Liver (tissue), 9 donors: ENCODE measurements around the gene PPP1R9A. TPM values are rescaled to one million over a fixed set of nuclear protein-coding genes. Genes with fewer than 3 reads are reported as not detected.

Experiments
- DNase-seq: peaks from one replicate; pipeline ENCODE4 v3.0.0-alpha.2; 2017; ENCODE audit warnings: low spot score
- H3K27ac ChIP-seq, 2 donors: one replicate each; pipeline ENCODE4 v1.7.0; 2013; ENCODE audit warnings: inconsistent platforms in 2 of 2, low read length in 2 of 2, control low read depth in 1 of 2, low read depth in 1 of 2, mild to moderate bottlenecking in 1 of 2
- H3K27me3 ChIP-seq, 4 donors: one replicate each; pipeline versions ENCODE4 v1.6.1 to v1.7.0; 2013; ENCODE audit warnings: low read length in 3 of 4, inconsistent platforms in 1 of 4, mild to moderate bottlenecking in 1 of 4, moderate library complexity in 1 of 4; ENCODE audit not compliant: control insufficient read depth in 4 of 4, insufficient read depth in 4 of 4
- H3K36me3 ChIP-seq, 4 donors: one replicate each; pipeline versions ENCODE4 v1.6.1 to v1.7.0; 2013; ENCODE audit warnings: low read length in 3 of 4, mild to moderate bottlenecking in 3 of 4, low read depth in 1 of 4, moderate library complexity in 1 of 4; ENCODE audit not compliant: control insufficient read depth in 4 of 4, insufficient read depth in 3 of 4
- H3K4me1 ChIP-seq, 4 donors: one replicate each; pipeline versions ENCODE4 v1.6.1 to v1.7.0; 2013; ENCODE audit warnings: low read length in 3 of 4, mild to moderate bottlenecking in 3 of 4, moderate library complexity in 1 of 4; ENCODE audit not compliant: control insufficient read depth in 4 of 4, insufficient read depth in 4 of 4
- H3K4me3 ChIP-seq, 3 donors: one replicate each; pipeline versions ENCODE4 v1.6.1 to v1.7.0; 2013; ENCODE audit warnings: low read length in 3 of 3, control low read depth in 1 of 3, low read depth in 1 of 3, mild to moderate bottlenecking in 1 of 3
- H3K9ac ChIP-seq, 2 donors: one replicate each; pipeline ENCODE4 v1.7.0; 2013; ENCODE audit warnings: low read length in 2 of 2, mild to moderate bottlenecking in 2 of 2, moderate library complexity in 2 of 2, control low read depth in 1 of 2, low read depth in 1 of 2
- H3K9me3 ChIP-seq, 4 donors: one replicate each; pipeline versions ENCODE4 v1.6.1 to v1.7.0; 2013; ENCODE audit warnings: low read length in 3 of 4; ENCODE audit not compliant: control insufficient read depth in 4 of 4
- ATF3 ChIP-seq: IDR thresholded peaks from 2 replicates; pipeline ENCODE4 v1.6.1; 2016; ENCODE audit warnings: antibody characterized with exemption
- CTCF ChIP-seq: fragments of 150-350 bp; IDR thresholded peaks from 2 replicates; pipeline ENCODE4 v1.5.1; 2017; ENCODE audit warnings: improper control_type of control experiment, low read depth, low read length; ENCODE audit not compliant: missing input control
- GABPA ChIP-seq, 2 donors: IDR thresholded peaks in 1 of 2; conservative IDR thresholded peaks in 1 of 2; 2 replicates each; pipeline ENCODE4 v1.6.1; 2016; ENCODE audit warnings: antibody characterized with exemption in 2 of 2, mild to moderate bottlenecking in 1 of 2, moderate library complexity in 1 of 2
- HNF4A ChIP-seq, 2 donors: conservative IDR thresholded peaks; 2 replicates each; pipeline ENCODE4 v1.6.1; 2016; ENCODE audit warnings: antibody characterized with exemption in 2 of 2, mild to moderate bottlenecking in 2 of 2
- MAX ChIP-seq: IDR thresholded peaks from 2 replicates; pipeline ENCODE4 v1.6.1; 2016; ENCODE audit warnings: antibody characterized with exemption
- NR2F2 ChIP-seq: IDR thresholded peaks from 2 replicates; pipeline ENCODE4 v1.6.1; 2016; ENCODE audit warnings: antibody characterized with exemption
- RXRA ChIP-seq, 2 donors: IDR thresholded peaks; 2 replicates each; pipeline ENCODE4 v1.6.1; 2017 to 2018; ENCODE audit warnings: antibody characterized with exemption in 2 of 2, mild to moderate bottlenecking in 1 of 2
- SP1 ChIP-seq: IDR thresholded peaks from 2 replicates; pipeline ENCODE4 v1.6.1; 2018; ENCODE audit warnings: antibody characterized with exemption, mild to moderate bottlenecking
- ZBTB33 ChIP-seq: IDR thresholded peaks from 2 replicates; pipeline ENCODE4 v1.6.1; 2016; ENCODE audit warnings: antibody characterized with exemption
- WGBS: extraction: QIAGEN DNeasy Blood & Tissue Kit; methylation state at CpG from one replicate; pipeline ENCODE4 v1.1.7; 2013; 5-methylcytosine and 5-hydroxymethylcytosine counted together
- polyA plus RNA-seq, 2 donors: library from polyadenylated mRNA; stranded (reverse) in 1 of 2; unstranded in 1 of 2; fragments of 200-250 nt in 1 of 2; fragments of >200 nt in 1 of 2; fragmentation: Nextera tagmentation in 1 of 2; extraction: Ambion mirVana in 1 of 2; gene quantifications; one replicate each; pipeline versions ENCODE4 v1.2.1 to v1.2.3, GENCODE V29; 2013 to 2015
- total RNA-seq, 2 donors: library from RNA; depleted of rRNA; stranded (reverse); fragments of >200 nt; gene quantifications; one replicate each; pipeline ENCODE4 v1.2.3, GENCODE V29; 2014
- donor health status: healthy.
- donor health status: healthy.
- donor health status: healthy.
- donor health status: healthy.
- donor health status: healthy.

Gene PPP1R9A
- total and polyA plus RNA-seq, 4 donors: 0.17 to 5.4 (median 2.7) TPM

- TF ChIP-seq CTCF (no peak), RXRA (IDR thresholded peaks at IDR 0.05) (no peak)
Observed at GRCh38 chr7:95139922-95140321, 232.5 kb downstream of the PPP1R9A start (continued).

DNA sequence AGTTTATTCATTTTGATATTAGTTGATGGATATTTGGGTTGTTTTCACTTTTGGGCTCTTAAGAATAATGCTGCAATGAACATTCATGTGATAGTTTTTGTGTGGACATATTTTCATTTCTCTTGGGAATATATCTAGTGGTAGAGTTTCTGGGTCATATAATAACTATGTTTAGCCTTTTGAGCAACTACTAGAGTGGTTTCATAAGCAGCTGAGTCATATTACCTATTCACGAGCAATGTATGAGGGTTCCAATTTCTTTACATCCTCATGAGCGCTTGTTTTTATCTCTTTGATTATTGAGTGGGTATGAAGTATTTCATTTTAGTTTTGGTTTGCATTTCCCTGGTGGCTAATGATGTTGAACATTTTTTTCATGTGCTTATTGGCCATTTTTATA, 234.4 kb downstream of the PPP1R9A start:
- no peak for DNase-seq
- Histone ChIP-seq H3K4me3 (no peak overlapping the region), H3K4me1 (no peaks in the 10 kb centered on the region), H3K9ac (no peak overlapping the region), H3K36me3 (no peaks in the 10 kb centered on the region), H3K9me3 (no peaks in the 10 kb centered on the region), H3K27me3 (no peaks in the 10 kb centered on the region), H3K27ac (no peak overlapping the region)
- TF ChIP-seq CTCF (no peak), NR2F2 (no peak), ATF3 (no peak), HNF4A (conservative IDR thresholded peaks at IDR 0.05) (no peak), SP1 (no peak), ZBTB33 (no peak), MAX (no peak)
- WGBS: 92% methylated on average over 2 of the region's 2 CpGs

GRCh38 chr7:95144256-95144655, 236.9 kb downstream of the PPP1R9A start:
- no peak overlapping the region for H3K9ac ChIP-seq
- 93% methylated on average over 4 of the region's 4 CpGs for WGBS
- TF ChIP-seq CTCF (no peak), GABPA (IDR thresholded peaks at IDR 0.05 in 1 of 2, conservative IDR thresholded peaks at IDR 0.05 in 1 of 2) (no peak), SP1 (no peak)
- no peaks in the 10 kb centered on the region for H3K27me3 ChIP-seq
- no peak overlapping the region for H3K4me3 ChIP-seq
- no peak for DNase-seq
- no peaks in the 10 kb centered on the region for H3K9me3 ChIP-seq
- no peak overlapping the region for H3K27ac ChIP-seq
- H3K36me3 ChIP-seq: no peaks in the 10 kb centered on the region
- H3K4me1 ChIP-seq: no peaks in the 10 kb centered on the region
